GM23338 (cell line): ENCODE data around the gene ACTMAP.

Source experiments
- CTCF ChIP-seq, 2 experiments: fragments of 200-600 bp in 1 of 2; sonication (generic) in 1 of 2; conservative IDR thresholded peaks; 2 replicates each; pipeline versions ENCODE4 v1.5.1 to v1.6.1; 2016 to 2017; ENCODE audit warnings: antibody characterized with exemption in 2 of 2, low read depth in 2 of 2, mild to moderate bottlenecking in 2 of 2, moderate library complexity in 1 of 2
- JUNB ChIP-seq: IDR thresholded peaks from one replicate; pipeline ENCODE4 v1.6.1; 2016; ENCODE audit warnings: antibody characterized with exemption; ENCODE audit not compliant: unreplicated experiment

GRCh38 chr19:40798683-40799557 is 48.6 kb upstream of the ACTMAP start, which contains the start of gene EGLN2:
- TF ChIP-seq CTCF (conservative IDR thresholded peaks at IDR 0.05; ENCODE audit: low read depth in 2 of 2) (no peak), JUNB (no peak)
